H1 (cell line): Measurements from ENCODE around the gene RFX3. TPM values are rescaled to one million over a fixed set of nuclear protein-coding genes. Genes with fewer than 3 reads are reported as not detected.

Experiments used
- CTCF ChIA-PET: fragments of 300-600 bp; sonication (Branson Sonifier 250); formaldehyde crosslinking; loops from one replicate; lab custom pipeline; 2021; ENCODE audit not compliant: partially characterized antibody; lab: Charles Lee
- POLR2A ChIA-PET: fragments of 300-600 bp; sonication (Branson Sonifier 250); formaldehyde crosslinking; loops from one replicate; lab custom pipeline; 2021; ENCODE audit warnings: inconsistent platforms; ENCODE audit not compliant: partially characterized antibody; lab: Charles Lee
- DNase-seq, 2 experiments: peaks; one replicate each; pipeline versions ENCODE4 v3.0.0 to v3.0.0-alpha.2; 2010 to 2022; ENCODE audit warnings: low spot score in 2 of 2, low read depth in 1 of 2, mixed read lengths in 1 of 2
- FAIRE-seq: peaks from 2 replicates; lab custom pipeline; 2011; peaks lifted over from hg19 to GRCh38; lab: Jason Lieb, UNC
- H2AFZ ChIP-seq: 2 replicates; pipeline ENCODE4 v1.8.1; 2012; ENCODE audit warnings: low read length, inconsistent platforms
- H2AK5ac ChIP-seq: 2 replicates; pipeline ENCODE4 v1.6.1; 2013; ENCODE audit warnings: low read depth, low read length
- H2BK120ac ChIP-seq: replicated peaks from 2 replicates; pipeline ENCODE3; 2013; ENCODE audit warnings: low read depth, low read length, inconsistent platforms
- H2BK12ac ChIP-seq: 2 replicates; pipeline ENCODE4 v1.6.1; 2013; ENCODE audit warnings: low read depth, low read length
- H2BK15ac ChIP-seq: 2 replicates; pipeline ENCODE4 v1.6.1; 2013; ENCODE audit warnings: low read length
- H2BK20ac ChIP-seq: 2 replicates; pipeline ENCODE4 v1.6.1; 2013; ENCODE audit warnings: low read length
- H2BK5ac ChIP-seq: 2 replicates; pipeline ENCODE4 v1.6.1; 2013; ENCODE audit warnings: low read depth, low read length
- H3K14ac ChIP-seq: 2 replicates; pipeline ENCODE4 v1.6.1; 2013; ENCODE audit warnings: inconsistent platforms; ENCODE audit not compliant: insufficient read length
- H3K18ac ChIP-seq: 2 replicates; pipeline ENCODE4 v1.6.1; 2013; ENCODE audit warnings: low read length; ENCODE audit errors: extremely low read depth
- H3K23ac ChIP-seq: 2 replicates; pipeline ENCODE4 v1.6.1; 2013; ENCODE audit warnings: inconsistent platforms; ENCODE audit not compliant: insufficient read length
- H3K23me2 ChIP-seq: 2 replicates; pipeline ENCODE4 v1.6.1; 2013; ENCODE audit warnings: low read depth, low read length
- H3K27ac ChIP-seq: 2 replicates; pipeline ENCODE4 v1.6.1; 2011; ENCODE audit warnings: low read depth, low read length, inconsistent platforms
- H3K27me3 ChIP-seq, 4 experiments: replicated peaks in 1 of 4; 1 replicate in 1 of 4; 2 replicates in 3 of 4; pipeline versions ENCODE4 v1.6.1 to v1.8.1; 2011 to 2013; ENCODE audit warnings: low read length in 3 of 4, mild to moderate bottlenecking in 3 of 4, inconsistent platforms in 2 of 4, mixed read lengths in 2 of 4, moderate library complexity in 1 of 4; ENCODE audit not compliant: control insufficient read depth in 3 of 4, insufficient read depth in 3 of 4; ENCODE audit errors: extremely low read depth in 1 of 4
- H3K36me3 ChIP-seq, 4 experiments: 2 replicates each; pipeline versions ENCODE4 v1.6.1 to v1.8.1; 2011 to 2013; ENCODE audit warnings: mild to moderate bottlenecking in 4 of 4, low read length in 3 of 4, moderate library complexity in 2 of 4, control low read depth in 1 of 4, inconsistent platforms in 1 of 4; ENCODE audit not compliant: insufficient read depth in 4 of 4, control insufficient read depth in 2 of 4
- H3K4ac ChIP-seq: replicated peaks from 2 replicates; pipeline ENCODE3; 2013; ENCODE audit warnings: low read length, low read depth, mixed read lengths, inconsistent platforms; ENCODE audit not compliant: insufficient read length
- H3K4me1 ChIP-seq, 4 experiments: replicated peaks in 1 of 4; 1 replicate in 1 of 4; 2 replicates in 3 of 4; pipeline versions ENCODE4 v1.6.1 to v1.8.1; 2011 to 2013; ENCODE audit warnings: low read length in 3 of 4, inconsistent platforms in 2 of 4, mixed read lengths in 1 of 4; ENCODE audit not compliant: insufficient read depth in 4 of 4, control insufficient read depth in 3 of 4
- H3K4me2 ChIP-seq, 2 experiments: 2 replicates each; pipeline versions ENCODE4 v1.6.1 to v1.8.1; 2011 to 2013; ENCODE audit warnings: low read depth in 2 of 2, low read length in 2 of 2, control low read depth in 1 of 2, inconsistent platforms in 1 of 2, mild to moderate bottlenecking in 1 of 2; ENCODE audit not compliant: insufficient read depth in 1 of 2
- H3K4me3 ChIP-seq, 4 experiments: fragments of 200-600, 300-600 bp in 1 of 4; sonication (generic), shearing (Covaris generic), sonication (Bioruptor Twin) in 1 of 4; 2 replicates each; pipeline versions ENCODE4 v1.5.1 to v1.8.1; 2011 to 2016; ENCODE audit warnings: low read length in 4 of 4, low read depth in 3 of 4, control low read depth in 2 of 4, inconsistent platforms in 2 of 4, mild to moderate bottlenecking in 2 of 4, mixed read lengths in 1 of 4, moderate library complexity in 1 of 4; ENCODE audit not compliant: insufficient read depth in 2 of 4; ENCODE audit errors: extremely low read depth in 1 of 4
- H3K56ac ChIP-seq: replicated peaks from 2 replicates; pipeline ENCODE3; 2013; ENCODE audit warnings: low read depth, mild to moderate bottlenecking, mixed read lengths, low read length, inconsistent platforms; ENCODE audit not compliant: insufficient read length
- H3K79me1 ChIP-seq: 2 replicates; pipeline ENCODE4 v1.6.1; 2013; ENCODE audit warnings: low read depth, low read length, control low read depth
- H3K79me2 ChIP-seq, 2 experiments: 2 replicates each; pipeline versions ENCODE4 v1.6.1 to v1.8.1; 2012 to 2013; ENCODE audit warnings: low read length in 2 of 2, mild to moderate bottlenecking in 2 of 2, inconsistent platforms in 1 of 2; ENCODE audit not compliant: insufficient read depth in 2 of 2, control insufficient read depth in 1 of 2
- H3K9ac ChIP-seq, 4 experiments: replicated peaks in 1 of 4; 1 replicate in 1 of 4; 2 replicates in 3 of 4; pipeline versions ENCODE4 v1.6.1 to v1.8.1; 2011 to 2013; ENCODE audit warnings: low read depth in 3 of 4, low read length in 3 of 4, control low read depth in 2 of 4, mild to moderate bottlenecking in 2 of 4, moderate library complexity in 2 of 4, inconsistent platforms in 1 of 4; ENCODE audit errors: extremely low read depth in 1 of 4
- H3K9me3 ChIP-seq, 2 experiments: 2 replicates each; pipeline versions ENCODE4 v1.6.1 to v1.8.1; 2012 to 2013; ENCODE audit warnings: mild to moderate bottlenecking in 2 of 2, moderate library complexity in 2 of 2, control low read depth in 1 of 2, inconsistent platforms in 1 of 2, low read depth in 1 of 2, low read length in 1 of 2, mixed read lengths in 1 of 2; ENCODE audit not compliant: insufficient read depth in 2 of 2
- H4K20me1 ChIP-seq, 2 experiments: replicated peaks in 1 of 2; 2 replicates each; pipeline versions ENCODE3 to v1.8.1; 2011 to 2013; ENCODE audit warnings: inconsistent platforms in 2 of 2, low read length in 2 of 2, mild to moderate bottlenecking in 1 of 2; ENCODE audit not compliant: insufficient read depth in 2 of 2, control insufficient read depth in 1 of 2
- H4K5ac ChIP-seq: 2 replicates; pipeline ENCODE4 v1.6.1; 2013; ENCODE audit warnings: low read length, low read depth, mixed read lengths, inconsistent platforms; ENCODE audit not compliant: insufficient read length
- H4K8ac ChIP-seq: 2 replicates; pipeline ENCODE4 v1.8.0; 2013; ENCODE audit warnings: mild to moderate bottlenecking, moderate library complexity, low read length, inconsistent platforms; ENCODE audit not compliant: insufficient read depth; ENCODE audit errors: extremely low read depth
- H4K91ac ChIP-seq: replicated peaks from 2 replicates; pipeline ENCODE3; 2013; ENCODE audit warnings: low read length, mixed read lengths, inconsistent platforms; ENCODE audit not compliant: insufficient read length
- ATF3 ChIP-seq: IDR thresholded peaks from 2 replicates; pipeline ENCODE4 v1.6.1; 2011; ENCODE audit warnings: low read depth, mild to moderate bottlenecking, low read length; ENCODE audit not compliant: insufficient read depth
- BACH1 ChIP-seq: IDR thresholded peaks from 2 replicates; pipeline ENCODE4 v1.6.1; 2012; ENCODE audit warnings: low read length, improper control_type of control experiment
- BCL11A ChIP-seq, 2 experiments: IDR thresholded peaks; one replicate each; pipeline ENCODE4 v1.6.1; 2011; ENCODE audit warnings: low read depth in 2 of 2, low read length in 2 of 2, mild to moderate bottlenecking in 2 of 2
- BRCA1 ChIP-seq: IDR thresholded peaks from 2 replicates; pipeline ENCODE4 v1.6.1; 2012; ENCODE audit warnings: low read depth, low read length, improper control_type of control experiment
- EGR1 ChIP-seq: IDR thresholded peaks from 2 replicates; pipeline ENCODE4 v1.6.1; 2011; ENCODE audit warnings: low read depth, low read length, borderline replicate concordance
- NANOG ChIP-seq: IDR thresholded peaks from 2 replicates; pipeline ENCODE4 v1.6.1; 2011; ENCODE audit warnings: low read length, low read depth, mild to moderate bottlenecking, inconsistent platforms; ENCODE audit not compliant: insufficient read depth, poor library complexity, severe bottlenecking
- POLR2A ChIP-seq, 2 experiments: IDR thresholded peaks; 1 replicate in 1 of 2; 2 replicates in 1 of 2; pipeline ENCODE4 v1.6.1; 2011; ENCODE audit warnings: low read depth in 2 of 2, low read length in 2 of 2, mild to moderate bottlenecking in 2 of 2; ENCODE audit errors: control extremely low read depth in 1 of 2
- POU5F1 ChIP-seq: IDR thresholded peaks from 2 replicates; pipeline ENCODE4 v1.6.1; 2011; ENCODE audit warnings: low read depth, mild to moderate bottlenecking, low read length, moderate library complexity
- RAD21 ChIP-seq, 2 experiments: IDR thresholded peaks in 1 of 2; conservative IDR thresholded peaks in 1 of 2; 2 replicates each; pipeline ENCODE4 v1.6.1; 2011; ENCODE audit warnings: low read depth in 2 of 2, low read length in 2 of 2, improper control_type of control experiment in 1 of 2, inconsistent platforms in 1 of 2, mild to moderate bottlenecking in 1 of 2, moderate library complexity in 1 of 2
- RXRA ChIP-seq: IDR thresholded peaks from 2 replicates; pipeline ENCODE4 v1.6.1; 2011; ENCODE audit warnings: low read depth, mild to moderate bottlenecking, low read length, moderate library complexity; ENCODE audit not compliant: insufficient read depth
- SAP30 ChIP-seq: fragments of 300-600 bp; sonication (generic); IDR thresholded peaks from 2 replicates; pipeline ENCODE4 v1.7.1; 2012; ENCODE audit warnings: low read length, moderate library complexity, mild to moderate bottlenecking, inconsistent platforms; ENCODE audit not compliant: insufficient read depth, insufficient replicate concordance
- SIN3A ChIP-seq, 2 experiments: IDR thresholded peaks in 1 of 2; conservative IDR thresholded peaks in 1 of 2; 2 replicates each; pipeline ENCODE4 v1.6.1; 2011 to 2012; ENCODE audit warnings: low read length in 2 of 2, improper control_type of control experiment in 1 of 2, low read depth in 1 of 2, mild to moderate bottlenecking in 1 of 2
- SIRT6 ChIP-seq: IDR thresholded peaks from one replicate; pipeline ENCODE4 v1.7.1; 2012; ENCODE audit warnings: low read length, inconsistent platforms
- SP1 ChIP-seq: IDR thresholded peaks from 2 replicates; pipeline ENCODE4 v1.6.1; 2011; ENCODE audit warnings: low read depth, low read length
- SP2 ChIP-seq: IDR thresholded peaks from 2 replicates; pipeline ENCODE4 v1.6.1; 2012; ENCODE audit warnings: mild to moderate bottlenecking, low read length, inconsistent platforms
- YY1 ChIP-seq: IDR thresholded peaks from 2 replicates; pipeline ENCODE4 v1.6.1; 2011; ENCODE audit warnings: low read depth, mild to moderate bottlenecking, low read length
- polyA plus RNA-seq, 7 experiments: library from polyadenylated mRNA; depleted of rRNA in 3 of 7; stranded (reverse) in 5 of 7; unstranded in 2 of 7; fragments of >200 nt in 5 of 7; fragments of 200-250 nt in 2 of 7; gene quantifications; 1 replicate in 5 of 7; 2 replicates in 1 of 7; 4 replicates in 1 of 7; pipeline versions ENCODE4 v1.2.1 to v1.2.3, GENCODE V29; 2011 to 2013; ENCODE audit warnings: missing spikeins in 2 of 7, mixed read lengths in 2 of 7
- total RNA-seq: library from RNA; stranded (reverse); fragmentation: NEBNext Ultra II Directional; extraction: Animal tissue kit (Norgen Biotek cat#: 25700); gene quantifications from 2 replicates; pipeline ENCODE4 v1.2.1, GENCODE V29; 2021

RFX3 gene
- total and polyA plus RNA-seq, 2 of the 8 experiments (the other 6 are each of a cell fraction or from before 2014, with no cell fraction given): 4.9 to 22.6 TPM

GRCh38 chr9:3170819-3171218, 355.0 kb downstream of the RFX3 start:
- Histone ChIP-seq H4K8ac (no peak overlapping the region), H3K36me3 (no peaks in the 10 kb centered on the region), H3K4me1 (no peaks in the 10 kb centered on the region), H2AFZ (no peak overlapping the region), H3K4ac (no peak overlapping the region), H3K9ac (no peak overlapping the region), H3K23ac (no peak overlapping the region), H2AK5ac (no peak overlapping the region), H3K9me3 (no peaks in the 10 kb centered on the region), H2BK5ac (no peak overlapping the region), H3K79me1 (no peaks in the 10 kb centered on the region), H2BK15ac (no peak overlapping the region), H3K27ac (no peak overlapping the region), H3K18ac (no peak overlapping the region), H2BK20ac (no peak overlapping the region), H4K20me1 (no peaks in the 10 kb centered on the region), H4K5ac (no peak overlapping the region), H4K91ac (no peak overlapping the region), H2BK120ac (no peak overlapping the region), H3K4me2 (no peak overlapping the region), H3K4me3 (no peak overlapping the region), H3K79me2 (no peaks in the 10 kb centered on the region), H3K27me3 (no peaks in the 10 kb centered on the region), H2BK12ac (no peak overlapping the region), H3K14ac (no peak overlapping the region), H3K23me2 (no peaks in the 10 kb centered on the region; the same call in 1 of the 2 replicates), H3K56ac (no peak overlapping the region)
- ChIA-PET POLR2A (no interaction called here), CTCF (interaction anchor here (0.7 kb wide), 1 partner anchor 280 kb away, joined by 3 read pairs; no protein-coding TSS in a partner anchor)
- no peak for FAIRE-seq
- no peak for DNase-seq
- TF ChIP-seq YY1: no peak
- TF ChIP-seq POLR2A (IDR thresholded peaks at IDR 0.05; ENCODE audit: control extremely low read depth in 1 of 2, low read depth in 2 of 2, low read length in 2 of 2): no peak
- no peak for TF ChIP-seq SP2
- TF ChIP-seq POU5F1: no peak
- TF ChIP-seq SP1: no peak
- no peak for TF ChIP-seq NANOG
- no peak for TF ChIP-seq SIRT6
- no peak for TF ChIP-seq BCL11A (IDR thresholded peaks at IDR 0.05; ENCODE audit: low read depth in 2 of 2, low read length in 2 of 2)
- TF ChIP-seq BACH1: no peak
- TF ChIP-seq EGR1: no peak
- no peak for TF ChIP-seq SAP30
- TF ChIP-seq RXRA: no peak
- TF ChIP-seq ATF3: no peak
- no peak for TF ChIP-seq BRCA1
- TF ChIP-seq SIN3A (conservative IDR thresholded peaks at IDR 0.05 in 1 of 2, IDR thresholded peaks at IDR 0.05 in 1 of 2; ENCODE audit: low read depth in 1 of 2, low read length in 2 of 2): no peak
- TF ChIP-seq RAD21 (IDR thresholded peaks at IDR 0.05 in 1 of 2, conservative IDR thresholded peaks at IDR 0.05 in 1 of 2; ENCODE audit: low read depth in 2 of 2, low read length in 2 of 2): no peak
